GM10266 (cell line): ENCODE data around the gene CREB5.

Source experiments
- DNase-seq: peaks from one replicate; pipeline ENCODE4 v3.0.0; 2012; ENCODE audit errors: extremely low spot score
- CTCF ChIP-seq: IDR thresholded peaks from 2 replicates; pipeline ENCODE4 v1.5.1; 2012; ENCODE audit warnings: mild to moderate bottlenecking, low read depth; ENCODE audit not compliant: control insufficient read depth, insufficient read depth; ENCODE audit errors: missing control alignments

The CREB5 gene

GRCh38 chr7:28631995-28632394 lies 219.7 kb downstream of the CREB5 start:
- TF ChIP-seq CTCF, result no peak
- DNase-seq, result no peak

GRCh38 chr7:28638914-28639313 lies 226.6 kb downstream of the CREB5 start:
- TF ChIP-seq CTCF, result no peak
- DNase-seq, result no peak

GRCh38 chr7:28640001-28640400 lies 227.7 kb downstream of the CREB5 start:
- no peak for DNase-seq
- no peak for TF ChIP-seq CTCF

GRCh38 chr7:28641752-28642545 lies 229.6 kb downstream of the CREB5 start:
- TF ChIP-seq CTCF, result no peak
- DNase-seq, result no peak

- no peak for DNase-seq
- no peak for TF ChIP-seq CTCF
These were observed 230.9 kb downstream of the CREB5 start for GRCh38 chr7:28643188-28643569.

- no peak for TF ChIP-seq CTCF
- no peak for DNase-seq
These were observed 231.4 kb downstream of the CREB5 start for GRCh38 chr7:28643584-28644340.

- no peak for TF ChIP-seq CTCF
- DNase-seq, result no peak
These were observed 233.5 kb downstream of the CREB5 start for GRCh38 chr7:28645866-28646265.
